Stomach (tissue), 9 donors: Measurements from ENCODE around the gene MYO16. TPM values are rescaled to one million over a fixed set of nuclear protein-coding genes. Genes with fewer than 3 reads are reported as not detected.

Source experiments
- DNase-seq, 2 donors: peaks; one replicate each; pipeline versions ENCODE4 v3.0.0 to v3.0.0-alpha.2; 2013 to 2019
- H3K27ac ChIP-seq, 5 donors: fragments of 200-600 bp in 4 of 5; sonication (generic) in 4 of 5; one replicate each; pipeline ENCODE4 v1.5.1; 2013 to 2019; ENCODE audit warnings: mild to moderate bottlenecking in 1 of 5, moderate library complexity in 1 of 5
- H3K27me3 ChIP-seq, 3 donors: fragments of 200-600 bp; sonication (generic); one replicate each; pipeline ENCODE4 v1.5.1; 2017 to 2019; ENCODE audit warnings: mixed run types in 1 of 3
- H3K36me3 ChIP-seq, 4 donors: fragments of 200-600 bp; sonication (generic); 1 replicate in 3 of 4; 2 replicates in 1 of 4; pipeline ENCODE4 v1.5.1; 2016 to 2019
- H3K4me1 ChIP-seq, 4 donors: fragments of 200-600 bp; sonication (generic); one replicate each; pipeline ENCODE4 v1.5.1; 2016 to 2019
- H3K4me3 ChIP-seq, 4 donors: fragments of 200-600 bp; sonication (generic) in 3 of 4; one replicate each; pipeline ENCODE4 v1.5.1; 2016 to 2019; ENCODE audit warnings: mild to moderate bottlenecking in 1 of 4
- H3K9me3 ChIP-seq, 4 donors: fragments of 200-600 bp; sonication (generic); one replicate each; pipeline ENCODE4 v1.5.1; 2016 to 2019
- EP300 ChIP-seq: sonication (generic); formaldehyde crosslinking; IDR thresholded peaks from one replicate; pipeline ENCODE4 v1.6.1; 2017; ENCODE audit warnings: antibody characterized with exemption
- POLR2A ChIP-seq, 4 donors: fragments of 450-650 bp; IDR thresholded peaks; one replicate each; pipeline ENCODE4 v1.6.1; 2016; ENCODE audit warnings: antibody characterized with exemption in 4 of 4, control low read depth in 2 of 4, mild to moderate bottlenecking in 1 of 4, moderate library complexity in 1 of 4
- POLR2AphosphoS5 ChIP-seq, 3 donors: sonication (generic); formaldehyde crosslinking; IDR thresholded peaks; one replicate each; pipeline ENCODE4 v1.6.1; 2016; ENCODE audit warnings: antibody characterized with exemption in 3 of 3
- WGBS, 5 donors: extraction: QIAGEN DNeasy Blood & Tissue Kit in 3 of 5; methylation state at CpG; one replicate each; pipeline versions ENCODE4 v1.1.5 to v1.1.7; 2013 to 2018; 5-methylcytosine and 5-hydroxymethylcytosine counted together
- intact Hi-C: fragments of 100-400 bp; cut with DNase I; formaldehyde crosslinking; loops from one replicate; pipeline ENCODE4 v1.15.1; 2023; ENCODE audit warnings: low total_unique reads
- polyA plus RNA-seq, 3 donors: library from polyadenylated mRNA; stranded (reverse); fragments of 200-250 nt; gene quantifications; one replicate each; pipeline ENCODE4 v1.2.3, GENCODE V29; 2013
- total RNA-seq, 5 donors: library from RNA; depleted of rRNA; stranded (reverse); fragments of >200 nt; gene quantifications; one replicate each; pipeline versions ENCODE4 v1.1.0 to v1.2.3, GENCODE V29; 2014 to 2016
- TF ChIP-seq, protein P1 (sequence below), 7 experiments: fragments of 450-650 bp in 4 of 7; fragments of 200-600 bp in 3 of 7; sonication (generic) in 3 of 7; IDR thresholded peaks; one replicate each; pipeline ENCODE4 v1.5.1; 2016 to 2019; ENCODE audit warnings: antibody characterized with exemption in 7 of 7, control low read depth in 2 of 7, mild to moderate bottlenecking in 1 of 7
- donor health status: healthy with polysubstance abuse.
- donor health status: Bipolar disorder and iron deficiency.
- donor health status: healthy.

The MYO16 gene
- total and polyA plus RNA-seq, 8 donors = under 0.01 to 1.8 (median 0.15) TPM; not detected in 3

DNA sequence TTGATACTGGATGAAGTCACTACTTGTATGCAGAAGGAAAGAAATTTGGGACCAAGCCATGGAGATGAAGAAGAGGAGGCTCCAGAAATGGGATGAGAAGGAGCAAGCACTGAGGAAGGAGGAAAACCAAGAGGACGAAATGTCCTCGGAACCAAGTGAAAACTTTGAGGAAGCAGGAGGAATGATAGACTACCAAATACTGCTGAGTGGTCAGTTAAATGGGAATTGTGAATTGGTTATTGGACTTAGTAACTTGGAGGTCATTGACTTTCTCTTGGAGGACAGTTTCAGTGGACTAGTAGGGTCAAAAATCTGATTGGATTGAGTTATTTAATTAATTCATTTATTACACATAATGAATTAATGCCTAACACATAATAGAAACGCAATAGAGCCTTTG lies 167.9 kb downstream of the MYO16 start:
- H3K36me3 ChIP-seq = no peaks in the 10 kb centered on the region
- WGBS, 5 donors = 85 to 90% (median 87%) methylated on average over 3 of the region's 3 CpGs
- H3K4me1 ChIP-seq = no peaks in the 10 kb centered on the region
- TF ChIP-seq EP300 (no peak), POLR2A (IDR thresholded peaks at IDR 0.05) (no peak), POLR2AphosphoS5 (IDR thresholded peaks at IDR 0.05) (no peak)
- TF ChIP-seq, protein P1, sequence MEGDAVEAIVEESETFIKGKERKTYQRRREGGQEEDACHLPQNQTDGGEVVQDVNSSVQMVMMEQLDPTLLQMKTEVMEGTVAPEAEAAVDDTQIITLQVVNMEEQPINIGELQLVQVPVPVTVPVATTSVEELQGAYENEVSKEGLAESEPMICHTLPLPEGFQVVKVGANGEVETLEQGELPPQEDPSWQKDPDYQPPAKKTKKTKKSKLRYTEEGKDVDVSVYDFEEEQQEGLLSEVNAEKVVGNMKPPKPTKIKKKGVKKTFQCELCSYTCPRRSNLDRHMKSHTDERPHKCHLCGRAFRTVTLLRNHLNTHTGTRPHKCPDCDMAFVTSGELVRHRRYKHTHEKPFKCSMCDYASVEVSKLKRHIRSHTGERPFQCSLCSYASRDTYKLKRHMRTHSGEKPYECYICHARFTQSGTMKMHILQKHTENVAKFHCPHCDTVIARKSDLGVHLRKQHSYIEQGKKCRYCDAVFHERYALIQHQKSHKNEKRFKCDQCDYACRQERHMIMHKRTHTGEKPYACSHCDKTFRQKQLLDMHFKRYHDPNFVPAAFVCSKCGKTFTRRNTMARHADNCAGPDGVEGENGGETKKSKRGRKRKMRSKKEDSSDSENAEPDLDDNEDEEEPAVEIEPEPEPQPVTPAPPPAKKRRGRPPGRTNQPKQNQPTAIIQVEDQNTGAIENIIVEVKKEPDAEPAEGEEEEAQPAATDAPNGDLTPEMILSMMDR (IDR thresholded peaks at IDR 0.05) = no peak
- DNase-seq = no peak
- H3K9me3 ChIP-seq = no peaks in the 10 kb centered on the region
- no peaks in the 10 kb centered on the region for H3K27me3 ChIP-seq
- intact Hi-C loops = no loop called here
- no peak overlapping the region for H3K27ac ChIP-seq
- H3K4me3 ChIP-seq = no peak overlapping the region

DNA sequence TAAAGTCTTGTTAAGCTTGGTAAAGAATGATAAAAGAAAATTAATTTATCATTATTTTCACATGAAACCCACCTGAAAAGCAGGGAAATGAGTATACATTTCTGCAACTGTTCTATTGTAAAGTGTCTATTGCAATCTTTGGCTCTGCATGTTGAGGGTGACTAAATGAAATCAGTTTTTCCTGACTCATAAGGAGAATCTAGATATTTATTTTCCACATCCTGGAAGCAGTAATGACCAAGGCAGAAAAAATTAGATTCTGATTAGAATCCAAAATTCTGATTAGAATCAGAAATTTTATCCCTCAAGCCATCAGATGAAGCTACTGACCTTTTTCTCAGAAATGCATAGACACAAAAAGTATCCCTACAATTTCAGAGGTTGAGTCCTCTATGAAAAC lies 178.4 kb downstream of the MYO16 start:
- H3K36me3 ChIP-seq = no peaks in the 10 kb centered on the region
- no peak overlapping the region for H3K4me3 ChIP-seq
- DNase-seq = no peak
- no peaks in the 10 kb centered on the region for H3K9me3 ChIP-seq
- TF ChIP-seq, protein P1 (IDR thresholded peaks at IDR 0.05) = no peak
- no peak for TF ChIP-seq EP300
- no peak for TF ChIP-seq POLR2A (IDR thresholded peaks at IDR 0.05)
- TF ChIP-seq POLR2AphosphoS5 (IDR thresholded peaks at IDR 0.05) = no peak
- intact Hi-C loops = no loop called here
- H3K4me1 ChIP-seq = no peaks in the 10 kb centered on the region
- H3K27me3 ChIP-seq = no peaks in the 10 kb centered on the region
- H3K27ac ChIP-seq = no peak overlapping the region

DNA sequence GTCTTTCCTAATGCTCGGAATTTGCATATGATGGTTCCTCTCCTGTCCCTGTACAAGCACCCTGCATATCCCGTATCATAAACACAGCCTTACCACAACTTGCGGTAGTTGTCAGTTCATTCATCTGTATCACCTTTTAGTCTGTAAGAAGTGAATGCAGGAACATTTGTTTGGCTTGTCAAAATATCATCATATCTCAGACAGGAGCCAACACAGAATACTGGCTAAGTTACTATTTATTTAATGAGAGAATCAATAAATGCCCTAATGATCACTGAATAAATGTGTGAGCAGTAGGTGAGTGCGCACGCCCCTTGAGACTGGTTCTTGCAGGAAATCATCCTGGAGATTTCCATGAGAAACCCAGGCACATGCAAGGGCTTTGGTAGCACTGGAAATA lies 182.8 kb downstream of the MYO16 start:
- TF ChIP-seq, protein P1 (IDR thresholded peaks at IDR 0.05) = no peak
- TF ChIP-seq POLR2A (IDR thresholded peaks at IDR 0.05) (no peak), EP300 (no peak), POLR2AphosphoS5 (IDR thresholded peaks at IDR 0.05) (no peak)

DNA sequence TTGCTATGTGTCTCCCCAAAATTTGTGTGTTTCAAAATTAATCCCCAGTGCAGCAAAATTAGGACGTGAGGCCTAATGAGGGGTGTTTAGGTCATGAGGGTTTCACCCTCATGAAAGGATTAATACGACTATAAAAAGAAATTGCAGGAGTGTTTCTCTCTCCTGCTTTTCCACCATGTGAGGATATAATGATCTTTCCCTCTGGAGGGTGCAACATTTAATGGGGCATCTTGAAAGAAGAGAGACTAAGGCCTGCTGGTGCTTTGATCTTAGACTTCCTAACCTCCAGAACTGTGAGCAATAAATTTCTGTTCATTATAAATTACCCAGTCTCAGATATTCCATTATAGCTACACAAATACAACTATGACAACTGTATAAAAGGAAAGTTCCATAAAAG lies 183.2 kb downstream of the MYO16 start:
- DNase-seq = no peak
- Histone ChIP-seq H3K4me1 (no peaks in the 10 kb centered on the region), H3K27me3 (no peaks in the 10 kb centered on the region), H3K36me3 (no peaks in the 10 kb centered on the region), H3K4me3 (no peak overlapping the region), H3K27ac (no peak overlapping the region), H3K9me3 (no peaks in the 10 kb centered on the region)
- intact Hi-C loops = no loop called here
- 66 to 96% (median 89%) methylated on average over 2 of the region's 2 CpGs for WGBS, 5 donors
- TF ChIP-seq POLR2A (IDR thresholded peaks at IDR 0.05) (no peak), POLR2AphosphoS5 (IDR thresholded peaks at IDR 0.05) (no peak), EP300 (no peak)
- TF ChIP-seq, protein P1 (IDR thresholded peaks at IDR 0.05) = no peak

More for the DNA sequence above, 182.8 kb downstream of the MYO16 start:
- Histone ChIP-seq H3K9me3 (no peaks in the 10 kb centered on the region), H3K4me1 (no peaks in the 10 kb centered on the region), H3K27me3 (no peaks in the 10 kb centered on the region), H3K4me3 (no peak overlapping the region), H3K27ac (no peak overlapping the region), H3K36me3 (no peaks in the 10 kb centered on the region)
- intact Hi-C loops = no loop called here
- WGBS, 5 donors = 89 to 97% (median 93%) methylated on average over 5 of the region's 5 CpGs
- DNase-seq = no peak
